GM23338 (cell line): ENCODE measurements around the gene KISS1. TPM values are rescaled to one million over a fixed set of nuclear protein-coding genes. Genes with fewer than 3 reads are reported as not detected.

Experiments used
- ATAC-seq: fragments of 200-7000 bp; cut with Tn5 transposase; 3 replicates; pipeline ENCODE4 v1.9.1; 2020
- DNase-seq: peaks from one replicate; pipeline ENCODE4 v3.0.0-alpha.2; 2015; ENCODE audit warnings: low spot score
- H2AFZ ChIP-seq: fragments of 200-600 bp; sonication (generic); 2 replicates; pipeline ENCODE4 v1.8.0; 2016; ENCODE audit warnings: antibody characterized with exemption, mild to moderate bottlenecking, moderate library complexity
- H3F3A ChIP-seq: fragments of 200-600 bp; sonication (generic); replicated peaks from 2 replicates; pipeline ENCODE4 v1.8.0; 2017; ENCODE audit warnings: antibody characterized with exemption, mixed run types, low read depth
- H3K27ac ChIP-seq: fragments of 200-600 bp; sonication (generic); 2 replicates; pipeline ENCODE4 v1.6.1; 2016; ENCODE audit warnings: low read depth
- H3K27me3 ChIP-seq: fragments of 200-600 bp; sonication (generic); 2 replicates; pipeline ENCODE4 v1.8.0; 2016; ENCODE audit warnings: mild to moderate bottlenecking, mixed run types, moderate library complexity; ENCODE audit not compliant: insufficient read depth
- H3K36me3 ChIP-seq: fragments of 200-600 bp; sonication (generic); 2 replicates; pipeline ENCODE4 v1.8.0; 2016; ENCODE audit warnings: mild to moderate bottlenecking; ENCODE audit not compliant: insufficient read depth
- H3K4me1 ChIP-seq: fragments of 200-600 bp; sonication (generic); 2 replicates; pipeline ENCODE4 v1.8.0; 2016; ENCODE audit warnings: mild to moderate bottlenecking, moderate library complexity; ENCODE audit not compliant: insufficient read depth
- H3K4me2 ChIP-seq: fragments of 200-600 bp; sonication (generic); 2 replicates; pipeline ENCODE4 v1.7.1; 2017; ENCODE audit warnings: mixed run types
- H3K4me3 ChIP-seq: fragments of 200-600 bp; sonication (generic); 2 replicates; pipeline ENCODE4 v1.6.1; 2016; ENCODE audit warnings: mixed run types
- H3K79me2 ChIP-seq: fragments of 200-600 bp; sonication (generic); replicated peaks from 2 replicates; pipeline ENCODE4 v1.8.0; 2017; ENCODE audit warnings: mild to moderate bottlenecking; ENCODE audit not compliant: insufficient read depth
- H3K9me2 ChIP-seq: fragments of 200-600 bp; sonication (generic); 2 replicates; pipeline ENCODE4 v1.8.0; 2017; ENCODE audit not compliant: insufficient read depth
- H4K20me1 ChIP-seq: fragments of 200-600 bp; sonication (generic); replicated peaks from 2 replicates; pipeline ENCODE4 v1.8.0; 2017; ENCODE audit warnings: mild to moderate bottlenecking; ENCODE audit not compliant: insufficient read depth
- H3K27ac Mint-ChIP-seq: 2 replicates; pipeline ENCODE4 v1.8.0; 2020; ENCODE audit warnings: inconsistent platforms, mild to moderate bottlenecking, moderate library complexity, mixed read lengths
- H3K27me3 Mint-ChIP-seq: 3 replicates; pipeline ENCODE4 v1.8.0; 2022; ENCODE audit warnings: low read depth, mild to moderate bottlenecking, moderate library complexity, mixed read lengths, inconsistent platforms; ENCODE audit not compliant: insufficient read depth, poor library complexity
- H3K36me3 Mint-ChIP-seq: 3 replicates; pipeline ENCODE4 v1.8.0; 2021; ENCODE audit warnings: low read depth, mild to moderate bottlenecking, inconsistent platforms, moderate library complexity, mixed read lengths
- H3K4me1 Mint-ChIP-seq: 3 replicates; pipeline ENCODE4 v1.8.0; 2020; ENCODE audit warnings: mild to moderate bottlenecking, inconsistent platforms, mixed read lengths
- H3K4me3 Mint-ChIP-seq: 3 replicates; pipeline ENCODE4 v1.8.0; 2021; ENCODE audit warnings: moderate library complexity, mild to moderate bottlenecking, inconsistent platforms, mixed read lengths
- H3K9me3 Mint-ChIP-seq: 3 replicates; pipeline ENCODE4 v1.8.0; 2020; ENCODE audit warnings: moderate library complexity, mild to moderate bottlenecking, inconsistent platforms, mixed read lengths
- CREB1 ChIP-seq: fragments of 250-450 bp; sonication (Bioruptor Pico); IDR thresholded peaks from 2 replicates; pipeline ENCODE4 v1.5.0; 2020; ENCODE audit warnings: low read depth, mild to moderate bottlenecking, moderate library complexity
- EZH2 ChIP-seq: fragments of 200-600 bp; sonication (generic); IDR thresholded peaks from one replicate; pipeline ENCODE4 v1.8.0; 2017; ENCODE audit warnings: antibody characterized with exemption, mild to moderate bottlenecking, low read depth; ENCODE audit not compliant: unreplicated experiment
- EZH2phosphoT487 ChIP-seq: fragments of 200-600 bp; sonication (generic); IDR thresholded peaks from one replicate; pipeline ENCODE4 v1.8.1; 2018; ENCODE audit warnings: antibody characterized with exemption; ENCODE audit not compliant: unreplicated experiment
- JUNB ChIP-seq: IDR thresholded peaks from one replicate; pipeline ENCODE4 v1.6.1; 2016; ENCODE audit warnings: antibody characterized with exemption; ENCODE audit not compliant: unreplicated experiment
- NANOG ChIP-seq: IDR thresholded peaks from 2 replicates; pipeline ENCODE4 v1.6.1; 2016; ENCODE audit warnings: antibody characterized with exemption, borderline replicate concordance
- POLR2AphosphoS5 ChIP-seq: IDR thresholded peaks from 2 replicates; pipeline ENCODE4 v1.6.1; 2016; ENCODE audit warnings: antibody characterized with exemption, low read depth
- ZNF331 ChIP-seq: fragments of 250-450 bp; sonication (Bioruptor Pico); IDR thresholded peaks from 2 replicates; pipeline ENCODE4 v1.5.0; 2020; ENCODE audit warnings: low read depth, mild to moderate bottlenecking, moderate library complexity
- polyA plus RNA-seq: library from polyadenylated mRNA; unstranded; fragments of >200 nt; fragmentation: Nextera tagmentation; extraction: Ambion mirVana; gene quantifications from 2 replicates; pipeline ENCODE4 v1.2.1, GENCODE V29; 2016
- total RNA-seq: library from RNA; depleted of rRNA; stranded (reverse); fragments of >200 nt; shearing (Covaris generic); gene quantifications from 2 replicates; pipeline ENCODE4 v1.2.3, GENCODE V29; 2014
- TF ChIP-seq, protein P1 (sequence below): IDR thresholded peaks from one replicate; pipeline ENCODE4 v1.6.1; 2018; ENCODE audit warnings: antibody characterized with exemption; ENCODE audit not compliant: unreplicated experiment
- TF ChIP-seq, protein P2 (sequence below): fragments of 250-450 bp; sonication (Bioruptor Pico); IDR thresholded peaks from 2 replicates; pipeline ENCODE4 v1.5.0; 2020; ENCODE audit warnings: mild to moderate bottlenecking, moderate library complexity

KISS1 gene
- total and polyA plus RNA-seq, 2 experiments from 2014 or later, result not detected

GRCh38 chr1:204151552-204152309 lies 44.6 kb downstream of the KISS1 start, which contains the start of gene ETNK2:
ETNK2 (minus strand) TSS chr1:204152044; CDS start chr1:204151852, 192 bp downstream.
- H3K27me3 Mint-ChIP-seq, result peaks cover 26% of the 10 kb centered on the region
- H3K36me3 Mint-ChIP-seq, result no peaks in the 10 kb centered on the region; the same call in 1 of the 3 replicates
- H3K4me2 ChIP-seq, result peak within 1 kb of the TSS; percentile 92
- peak within 1 kb of the TSS; percentile 97 for H2AFZ ChIP-seq
- peak within 1 kb of the TSS; percentile 81 for H3K4me3 Mint-ChIP-seq
- ATAC-seq (peak; percentile 20), DNase-seq (peak; percentile 65)
- H3K36me3 ChIP-seq, result no peaks in the 10 kb centered on the region
- H3K9me3 Mint-ChIP-seq, result no peaks in the 10 kb centered on the region
- no peak for TF ChIP-seq EZH2phosphoT487
- TF ChIP-seq, protein P1, sequence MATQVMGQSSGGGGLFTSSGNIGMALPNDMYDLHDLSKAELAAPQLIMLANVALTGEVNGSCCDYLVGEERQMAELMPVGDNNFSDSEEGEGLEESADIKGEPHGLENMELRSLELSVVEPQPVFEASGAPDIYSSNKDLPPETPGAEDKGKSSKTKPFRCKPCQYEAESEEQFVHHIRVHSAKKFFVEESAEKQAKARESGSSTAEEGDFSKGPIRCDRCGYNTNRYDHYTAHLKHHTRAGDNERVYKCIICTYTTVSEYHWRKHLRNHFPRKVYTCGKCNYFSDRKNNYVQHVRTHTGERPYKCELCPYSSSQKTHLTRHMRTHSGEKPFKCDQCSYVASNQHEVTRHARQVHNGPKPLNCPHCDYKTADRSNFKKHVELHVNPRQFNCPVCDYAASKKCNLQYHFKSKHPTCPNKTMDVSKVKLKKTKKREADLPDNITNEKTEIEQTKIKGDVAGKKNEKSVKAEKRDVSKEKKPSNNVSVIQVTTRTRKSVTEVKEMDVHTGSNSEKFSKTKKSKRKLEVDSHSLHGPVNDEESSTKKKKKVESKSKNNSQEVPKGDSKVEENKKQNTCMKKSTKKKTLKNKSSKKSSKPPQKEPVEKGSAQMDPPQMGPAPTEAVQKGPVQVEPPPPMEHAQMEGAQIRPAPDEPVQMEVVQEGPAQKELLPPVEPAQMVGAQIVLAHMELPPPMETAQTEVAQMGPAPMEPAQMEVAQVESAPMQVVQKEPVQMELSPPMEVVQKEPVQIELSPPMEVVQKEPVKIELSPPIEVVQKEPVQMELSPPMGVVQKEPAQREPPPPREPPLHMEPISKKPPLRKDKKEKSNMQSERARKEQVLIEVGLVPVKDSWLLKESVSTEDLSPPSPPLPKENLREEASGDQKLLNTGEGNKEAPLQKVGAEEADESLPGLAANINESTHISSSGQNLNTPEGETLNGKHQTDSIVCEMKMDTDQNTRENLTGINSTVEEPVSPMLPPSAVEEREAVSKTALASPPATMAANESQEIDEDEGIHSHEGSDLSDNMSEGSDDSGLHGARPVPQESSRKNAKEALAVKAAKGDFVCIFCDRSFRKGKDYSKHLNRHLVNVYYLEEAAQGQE, result no peak
- 0 out of 2 replicates have a peak, but pooled peaks have one; percentile 40 for TF ChIP-seq POLR2AphosphoS5
- TF ChIP-seq JUNB, result no peak
- TF ChIP-seq, protein P2, sequence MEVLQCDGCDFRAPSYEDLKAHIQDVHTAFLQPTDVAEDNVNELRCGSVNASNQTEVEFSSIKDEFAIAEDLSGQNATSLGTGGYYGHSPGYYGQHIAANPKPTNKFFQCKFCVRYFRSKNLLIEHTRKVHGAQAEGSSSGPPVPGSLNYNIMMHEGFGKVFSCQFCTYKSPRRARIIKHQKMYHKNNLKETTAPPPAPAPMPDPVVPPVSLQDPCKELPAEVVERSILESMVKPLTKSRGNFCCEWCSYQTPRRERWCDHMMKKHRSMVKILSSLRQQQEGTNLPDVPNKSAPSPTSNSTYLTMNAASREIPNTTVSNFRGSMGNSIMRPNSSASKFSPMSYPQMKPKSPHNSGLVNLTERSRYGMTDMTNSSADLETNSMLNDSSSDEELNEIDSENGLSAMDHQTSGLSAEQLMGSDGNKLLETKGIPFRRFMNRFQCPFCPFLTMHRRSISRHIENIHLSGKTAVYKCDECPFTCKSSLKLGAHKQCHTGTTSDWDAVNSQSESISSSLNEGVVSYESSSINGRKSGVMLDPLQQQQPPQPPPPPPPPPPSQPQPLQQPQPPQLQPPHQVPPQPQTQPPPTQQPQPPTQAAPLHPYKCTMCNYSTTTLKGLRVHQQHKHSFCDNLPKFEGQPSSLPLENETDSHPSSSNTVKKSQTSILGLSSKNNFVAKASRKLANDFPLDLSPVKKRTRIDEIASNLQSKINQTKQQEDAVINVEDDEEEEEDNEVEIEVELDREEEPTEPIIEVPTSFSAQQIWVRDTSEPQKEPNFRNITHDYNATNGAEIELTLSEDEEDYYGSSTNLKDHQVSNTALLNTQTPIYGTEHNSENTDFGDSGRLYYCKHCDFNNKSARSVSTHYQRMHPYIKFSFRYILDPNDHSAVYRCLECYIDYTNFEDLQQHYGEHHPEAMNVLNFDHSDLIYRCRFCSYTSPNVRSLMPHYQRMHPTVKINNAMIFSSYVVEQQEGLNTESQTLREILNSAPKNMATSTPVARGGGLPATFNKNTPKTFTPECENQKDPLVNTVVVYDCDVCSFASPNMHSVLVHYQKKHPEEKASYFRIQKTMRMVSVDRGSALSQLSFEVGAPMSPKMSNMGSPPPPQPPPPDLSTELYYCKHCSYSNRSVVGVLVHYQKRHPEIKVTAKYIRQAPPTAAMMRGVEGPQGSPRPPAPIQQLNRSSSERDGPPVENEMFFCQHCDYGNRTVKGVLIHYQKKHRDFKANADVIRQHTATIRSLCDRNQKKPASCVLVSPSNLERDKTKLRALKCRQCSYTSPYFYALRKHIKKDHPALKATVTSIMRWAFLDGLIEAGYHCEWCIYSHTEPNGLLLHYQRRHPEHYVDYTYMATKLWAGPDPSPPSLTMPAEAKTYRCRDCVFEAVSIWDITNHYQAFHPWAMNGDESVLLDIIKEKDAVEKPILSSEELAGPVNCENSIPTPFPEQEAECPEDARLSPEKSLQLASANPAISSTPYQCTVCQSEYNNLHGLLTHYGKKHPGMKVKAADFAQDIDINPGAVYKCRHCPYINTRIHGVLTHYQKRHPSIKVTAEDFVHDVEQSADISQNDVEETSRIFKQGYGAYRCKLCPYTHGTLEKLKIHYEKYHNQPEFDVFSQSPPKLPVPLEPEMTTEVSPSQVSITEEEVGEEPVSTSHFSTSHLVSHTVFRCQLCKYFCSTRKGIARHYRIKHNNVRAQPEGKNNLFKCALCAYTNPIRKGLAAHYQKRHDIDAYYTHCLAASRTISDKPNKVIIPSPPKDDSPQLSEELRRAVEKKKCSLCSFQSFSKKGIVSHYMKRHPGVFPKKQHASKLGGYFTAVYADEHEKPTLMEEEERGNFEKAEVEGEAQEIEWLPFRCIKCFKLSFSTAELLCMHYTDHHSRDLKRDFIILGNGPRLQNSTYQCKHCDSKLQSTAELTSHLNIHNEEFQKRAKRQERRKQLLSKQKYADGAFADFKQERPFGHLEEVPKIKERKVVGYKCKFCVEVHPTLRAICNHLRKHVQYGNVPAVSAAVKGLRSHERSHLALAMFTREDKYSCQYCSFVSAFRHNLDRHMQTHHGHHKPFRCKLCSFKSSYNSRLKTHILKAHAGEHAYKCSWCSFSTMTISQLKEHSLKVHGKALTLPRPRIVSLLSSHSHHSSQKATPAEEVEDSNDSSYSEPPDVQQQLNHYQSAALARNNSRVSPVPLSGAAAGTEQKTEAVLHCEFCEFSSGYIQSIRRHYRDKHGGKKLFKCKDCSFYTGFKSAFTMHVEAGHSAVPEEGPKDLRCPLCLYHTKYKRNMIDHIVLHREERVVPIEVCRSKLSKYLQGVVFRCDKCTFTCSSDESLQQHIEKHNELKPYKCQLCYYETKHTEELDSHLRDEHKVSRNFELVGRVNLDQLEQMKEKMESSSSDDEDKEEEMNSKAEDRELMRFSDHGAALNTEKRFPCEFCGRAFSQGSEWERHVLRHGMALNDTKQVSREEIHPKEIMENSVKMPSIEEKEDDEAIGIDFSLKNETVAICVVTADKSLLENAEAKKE (CRISPR knock-in tag), result no peak
- no peak for TF ChIP-seq EZH2
- no peak for TF ChIP-seq ZNF331
- TF ChIP-seq NANOG, result no peak
- TF ChIP-seq CREB1, result peak; percentile 70
- H3K27ac Mint-ChIP-seq, result no peak within 1 kb of the TSS
- H3K4me1 ChIP-seq, result peaks cover 31% of the 10 kb centered on the region
- H3K4me3 ChIP-seq, result peak within 1 kb of the TSS; percentile 85
- H3K27me3 ChIP-seq, result peaks cover 19% of the 10 kb centered on the region; the same call in 1 of the 2 replicates
- H3K27ac ChIP-seq, result no peak within 1 kb of the TSS
- peaks cover 48% of the 10 kb centered on the region for H3K4me1 Mint-ChIP-seq
- H3K9me2 ChIP-seq, result no peaks in the 10 kb centered on the region
- H4K20me1 ChIP-seq, result no peaks in the 10 kb centered on the region
- no peaks in the 10 kb centered on the region; the same call in 1 of the 2 replicates for H3F3A ChIP-seq
- no peaks in the 10 kb centered on the region for H3K79me2 ChIP-seq
